ENCODE measurements around the gene FLNB. TPM values are rescaled to one million over a fixed set of nuclear protein-coding genes. Genes with fewer than 3 reads are reported as not detected.
A peak's percentile ranks its signal among the peaks of the same experiment; 100 is the strongest.

FLNB gene
- 317 and 324 TPM in 2 replicates for total RNA-seq (2013; cell fraction: nucleolus; rRNA removed)
- total RNA-seq (2014; rRNA removed) (41.3 and 44.1 TPM in 2 replicates), total RNA-seq (2014; rRNA removed; fragmentation: Illumina TruSeq; extraction: Trizol) (28.7 and 29.8 TPM in 2 replicates), total RNA-seq (2021) (51.8 and 58.1 TPM in 2 replicates), polyA plus RNA-seq (2011; rRNA removed) (29.9 and 40.9 TPM in 2 replicates), polyA plus RNA-seq (2014; fragmentation: Illumina TruSeq; extraction: Trizol) (32.3 and 33.1 TPM in 2 replicates), polyA plus RNA-seq (2014; fragmentation: Nextera tagmentation; extraction: Ambion mirVana) (10 to 100 TPM; 13.6 to 15.8 TPM), polyA plus RNA-seq (2014; rRNA removed) (22.9 and 26.4 TPM in 2 replicates), polyA plus RNA-seq (2016; fragmentation: Nextera tagmentation; extraction: Ambion mirVana) (10 to 100 TPM; 18.9 to 20.3 TPM), polyA minus RNA-seq (2011; rRNA and poly(A)+ RNA removed) (153 and 195 TPM in 2 replicates), Bru-seq, nascent RNA (percentile 69 among the genes with signal in this experiment), BruChase-seq, experiment 1, labeled RNA remaining after a 6-hour chase (percentile 81 among the genes with signal in this experiment), BruChase-seq, experiment 2, labeled RNA remaining after a 2-hour chase (percentile 71 among the genes with signal in this experiment)
- polyA plus RNA-seq (2011; ENCODE audit: low read depth) = 21.1 TPM
- polyA plus RNA-seq (2011; cell fraction: cytosol; rRNA removed) = 58.3 and 60.6 TPM in 2 replicates
- 205 and 415 TPM in 2 replicates for polyA plus RNA-seq (2011; cell fraction: nucleus; rRNA removed)
- polyA plus RNA-seq (2012) = 28.7 and 30.9 TPM in 2 replicates
- polyA minus RNA-seq (2011; cell fraction: cytosol; rRNA and poly(A)+ RNA removed) = 90.3 and 94.3 TPM in 2 replicates
- polyA minus RNA-seq (2011; cell fraction: nucleus; rRNA and poly(A)+ RNA removed) = 105 and 299 TPM in 2 replicates
- long read RNA-seq, experiment 1, partial matches to known transcripts = 4 of 7 reads
- long read RNA-seq, experiment 1, other reads (novel, unspliced or antisense) = 3 of 7 reads
- long read RNA-seq, experiment 2, partial matches to known transcripts = 18 of 33 reads
- long read RNA-seq, experiment 2, other reads (novel, unspliced or antisense) = 15 of 33 reads

- CTCF ChIA-PET = interaction anchor here (0.6 to 9.0 kb wide), 45 partner anchors 9 to 326 kb away, joined by 3 to 88 read pairs (median 4); partner anchors contain the start of gene DNASE1L3
- no peak for DNase-seq (ENCODE audit: low read depth, low spot score)
- peak; percentile 81 for ATAC-seq
- Histone ChIP-seq H2AFZ (ENCODE audit: control insufficient read depth, low read depth, low read length) (peak within 1 kb of the TSS; percentile 99), H3K9ac (ENCODE audit: control insufficient read depth, insufficient read depth, low read length) (peak within 1 kb of the TSS; percentile 75), H3K4me3 (peak within 1 kb of the TSS; percentile 77), H3K27ac (ENCODE audit: control insufficient read depth, insufficient read depth) (peak within 1 kb of the TSS; percentile 45), H3K27me3 (replicated peaks in 1 of 2; ENCODE audit: control insufficient read depth in 2 of 2, insufficient read depth in 2 of 2, low read length in 1 of 2) (no peaks in the 10 kb centered on the region), H4K20me1 (ENCODE audit: control insufficient read depth, insufficient read depth) (no peaks in the 10 kb centered on the region), H3K79me2 (ENCODE audit: control insufficient read depth, insufficient read depth, low read length) (peaks cover 20% of the 10 kb centered on the region), H3K4me2 (ENCODE audit: control insufficient read depth, insufficient read depth) (peak within 1 kb of the TSS; percentile 92), H3K36me3 (ENCODE audit: control insufficient read depth in 2 of 2, insufficient read depth in 2 of 2, low read length in 1 of 2) (no peaks in the 10 kb centered on the region), H3K4me1 (ENCODE audit: control insufficient read depth, insufficient read depth, low read length) (peaks cover 16% of the 10 kb centered on the region), H3K9me3 (replicated peaks; ENCODE audit: control insufficient read depth, insufficient read depth, low read length) (no peaks in the 10 kb centered on the region)
- in situ Hi-C loops (cut with MboI) = no loop called here
- POLR2A ChIA-PET = interaction anchor here (0.6 to 2.5 kb wide), 10 partner anchors 10 to 169 kb away, joined by 3 to 11 read pairs (median 4); no protein-coding TSS in a partner anchor
- FAIRE-seq = no peak
- intact Hi-C loops (cut with micrococcal nuclease; ENCODE audit: unreplicated experiment) = loop anchor here (1.0 to 10.0 kb wide), 3 partner anchors 76 to 296 kb away; partner anchors contain the start of genes HTD2 and RPP14
- RAD21 ChIA-PET (ENCODE audit: unreplicated experiment) = interaction anchor here (0.9 to 8.9 kb wide), 29 partner anchors 9 to 408 kb away, joined by 3 to 110 read pairs (median 6); partner anchors contain the start of genes HTD2 and RPP14
- WGBS (ENCODE audit: insufficient coverage, insufficient replicate concordance, low lambda C conversion rate, missing lambda C conversion rate) = 2% methylated on average over 61 of the region's 91 CpGs
- SMC1A ChIA-PET (ENCODE audit: uncharacterized antibody, unreplicated experiment) = interaction anchor here (0.5 to 9.7 kb wide), 35 partner anchors 8 to 1262 kb away, joined by 3 to 135 read pairs (median 4); no protein-coding TSS in a partner anchor
- BruUV-seq (replicated peaks) = TSS peak; percentile 66
- 0 out of 2 replicates have a peak, but pooled peaks have one; percentile 36 for TF ChIP-seq MAX (IDR thresholded peaks at IDR 0.05; ENCODE audit: low read depth, low read length)
- TF ChIP-seq ZBTB40 (IDR thresholded peaks at IDR 0.05; ENCODE audit: borderline replicate concordance) = peak; percentile 33; the same call in 1 of the 2 replicates
- TF ChIP-seq WRNIP1 (IDR thresholded peaks at IDR 0.05; ENCODE audit: borderline replicate concordance, low read depth, low read length) = no peak
- no peak for TF ChIP-seq CBFB (IDR thresholded peaks at IDR 0.05; ENCODE audit: low read depth)
- TF ChIP-seq ATF2 (IDR thresholded peaks at IDR 0.05; ENCODE audit: low read length) = no peak
- TF ChIP-seq IRF5 (IDR thresholded peaks at IDR 0.05; ENCODE audit: borderline replicate concordance) = no peak
- TF ChIP-seq SIN3A (IDR thresholded peaks at IDR 0.05; ENCODE audit: low read depth, low read length) = no peak
Measured at GRCh38 chr3:58008141-58009025, at the start of gene FLNB. TSS of gene FLNB (plus strand) at chr3:58008422. CDS start at chr3:58008565, 143 bp downstream.

All from GM12878 (cell line).